ENCODE results near the gene KLK1.
"Not testable (repeated sequence)": the region's sequence is repeated elsewhere in the genome, so short reads cannot be mapped to it uniquely, and the experiment has no call there.

The KLK1 gene

DNA sequence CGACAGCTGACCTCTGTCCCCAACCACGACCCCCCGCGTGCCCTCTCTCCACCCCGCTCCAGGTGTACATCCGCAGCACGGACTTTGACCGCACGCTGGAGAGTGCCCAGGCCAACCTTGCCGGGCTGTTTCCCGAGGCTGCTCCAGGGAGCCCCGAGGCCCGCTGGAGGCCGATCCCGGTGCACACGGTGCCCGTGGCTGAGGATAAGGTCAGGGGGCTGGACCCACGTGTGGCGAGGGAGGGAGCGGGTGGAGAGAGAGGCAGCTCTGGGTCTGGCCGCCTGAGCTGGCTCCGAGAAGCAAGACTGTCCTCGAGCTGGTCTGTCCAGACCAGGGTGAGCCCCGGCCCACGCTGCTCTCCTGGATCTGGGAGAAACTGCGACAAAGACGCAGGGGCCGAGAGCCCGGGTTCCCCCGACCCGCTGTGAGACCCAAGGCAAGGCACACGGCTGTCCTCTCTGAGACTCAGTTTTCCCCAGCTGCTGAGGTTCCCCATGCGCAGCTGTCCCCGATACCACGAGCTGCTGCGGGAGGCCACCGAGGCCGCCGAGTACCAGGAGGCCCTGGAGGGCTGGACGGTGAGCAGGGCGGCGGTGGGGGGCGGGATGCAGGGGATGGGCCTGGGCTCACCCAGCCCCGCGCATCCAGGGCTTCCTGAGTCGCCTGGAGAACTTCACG lies 31.9 kb downstream of the KLK1 start:
- no peak for DNase-seq

DNA sequence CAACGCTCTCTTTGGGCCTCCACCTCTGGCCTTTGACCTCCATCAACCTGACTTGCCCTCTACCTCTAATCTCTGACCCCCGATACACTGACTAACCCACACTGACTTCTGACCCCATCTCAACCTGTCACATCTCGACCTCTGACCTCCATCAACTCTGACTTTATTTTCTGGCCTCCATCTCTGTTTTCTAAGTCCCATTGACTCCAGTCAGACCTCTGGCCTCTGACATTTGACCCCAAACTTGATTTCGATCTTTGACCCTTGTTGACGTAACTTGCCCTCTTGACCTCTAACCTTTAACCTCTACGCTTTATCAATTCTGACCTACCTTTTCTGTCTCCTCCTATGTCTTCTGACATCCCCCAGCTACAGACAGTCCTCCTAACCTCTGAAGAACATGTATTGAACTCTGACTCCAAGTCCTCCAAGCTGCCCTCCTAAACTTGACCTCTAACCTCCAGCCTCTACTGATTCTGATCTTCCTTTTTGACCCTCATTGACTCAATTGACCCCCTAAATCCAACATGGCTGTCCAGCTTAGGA lies 32.6 kb downstream of the KLK1 start:
- no peak for DNase-seq

DNA sequence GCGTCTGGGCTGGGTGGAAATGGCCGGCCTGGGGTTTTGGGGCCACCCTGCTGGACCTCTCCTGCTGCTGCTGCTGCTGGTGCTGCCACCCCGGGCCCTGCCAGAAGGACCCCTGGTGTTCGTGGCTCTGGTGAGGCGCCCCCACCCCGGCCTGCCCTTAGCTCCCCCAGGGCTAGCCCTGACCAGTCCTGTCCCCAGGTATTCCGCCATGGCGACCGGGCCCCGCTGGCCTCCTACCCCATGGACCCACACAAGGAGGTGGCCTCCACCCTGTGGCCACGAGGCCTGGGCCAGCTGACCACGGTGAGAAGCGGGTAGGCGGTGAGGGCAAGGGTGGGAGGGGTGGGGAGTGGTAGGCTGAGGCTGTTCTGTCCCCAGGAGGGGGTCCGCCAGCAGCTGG lies 33.2 kb downstream of the KLK1 start, which contains the start of gene ACP4:
Gene ACP4 (plus strand): TSS at position 20 of the 400 bp plus-strand sequence. CDS start 0 bp downstream, at position 20.
- DNase-seq, result no peak

DNA sequence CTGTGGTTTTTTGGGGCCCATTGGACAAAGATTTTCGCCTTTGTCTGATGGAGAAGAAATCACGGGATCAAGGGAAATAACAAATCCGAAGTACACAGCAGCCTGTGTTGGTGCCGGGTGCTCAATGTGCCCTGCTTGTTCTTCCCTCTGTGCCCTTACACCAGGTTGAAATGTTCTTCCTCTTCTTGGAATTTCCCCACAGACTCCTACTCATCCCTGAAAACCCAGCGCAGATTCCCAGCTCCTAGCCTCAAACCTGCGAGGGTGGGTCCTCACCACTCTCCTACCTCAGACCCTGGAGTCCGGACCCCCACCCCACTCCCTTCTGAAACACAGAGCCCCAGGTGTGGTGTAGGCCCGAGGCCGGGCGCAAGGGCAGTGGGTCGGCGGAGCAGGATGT lies 38.3 kb downstream of the KLK1 start:
- DNase-seq, result no peak

DNA sequence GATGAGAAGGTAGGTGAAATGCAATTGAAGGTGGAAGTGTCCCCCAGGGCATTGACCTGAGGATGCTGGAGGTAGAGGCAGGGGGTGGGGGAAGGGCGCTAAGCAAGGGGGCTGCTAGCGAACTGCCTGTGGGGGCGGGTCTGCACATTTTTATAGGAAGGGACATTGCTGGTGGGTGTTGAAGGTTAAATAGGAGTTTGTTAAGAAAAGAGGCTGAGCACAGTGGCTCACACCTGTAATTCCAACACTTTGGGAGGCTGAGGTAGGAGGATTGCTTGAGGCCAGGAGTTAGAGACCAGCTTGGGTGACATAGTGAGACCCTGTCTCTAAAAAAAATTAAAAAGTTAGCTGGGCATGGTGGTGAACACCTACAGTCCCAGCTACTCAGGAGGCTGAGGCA lies 38.9 kb downstream of the KLK1 start:
- no peak for DNase-seq

DNA sequence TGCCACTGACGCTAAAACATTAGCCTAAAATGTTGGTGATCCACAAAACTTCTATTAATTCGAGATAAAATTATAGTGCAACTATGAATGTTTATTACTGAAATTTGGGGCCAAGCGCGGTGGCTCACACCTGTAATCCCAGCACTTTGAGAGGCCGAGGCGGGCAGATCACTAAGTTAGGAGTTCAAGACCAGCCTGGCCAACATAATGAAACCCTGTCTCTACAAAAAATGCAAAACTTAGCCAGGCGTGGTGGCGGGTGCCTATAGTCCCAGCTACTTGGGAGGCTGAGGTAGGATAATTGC lies 39.8 kb downstream of the KLK1 start:
- DNase-seq, result not testable (repeated sequence)

DNA sequence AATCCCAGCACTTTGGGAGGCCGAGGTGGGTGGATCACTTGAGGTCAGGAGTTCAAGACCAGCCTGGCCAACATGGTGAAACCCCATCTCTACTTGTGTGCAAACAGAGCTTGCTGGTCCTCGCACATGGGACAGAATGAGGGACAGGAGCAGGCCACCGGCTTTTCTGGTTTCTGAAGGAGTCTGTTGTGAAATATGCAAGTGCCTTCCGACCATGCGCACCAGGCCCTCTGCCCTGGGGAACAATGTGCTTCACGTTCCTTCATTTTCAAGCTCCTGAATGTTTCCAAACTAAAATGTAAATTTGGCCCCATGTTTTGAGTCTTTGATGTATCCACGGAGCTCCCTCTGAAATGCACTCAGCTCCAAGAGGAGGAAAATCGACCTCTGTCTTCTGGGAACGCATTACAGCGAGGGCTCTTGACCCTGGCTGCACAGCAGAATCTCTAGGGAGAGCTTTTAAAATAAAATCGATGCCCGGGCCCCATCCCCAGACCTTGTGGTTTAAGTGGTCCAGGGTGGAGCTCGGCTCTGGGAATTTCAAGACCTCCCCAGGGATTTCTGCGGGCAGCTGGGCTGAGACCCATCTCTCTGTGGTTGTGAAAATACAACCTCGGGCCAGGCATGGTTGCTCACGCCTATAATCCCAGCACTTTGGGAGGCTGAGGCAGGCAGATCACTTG lies 42.7 kb downstream of the KLK1 start:
- DNase-seq, result no peak

DNA sequence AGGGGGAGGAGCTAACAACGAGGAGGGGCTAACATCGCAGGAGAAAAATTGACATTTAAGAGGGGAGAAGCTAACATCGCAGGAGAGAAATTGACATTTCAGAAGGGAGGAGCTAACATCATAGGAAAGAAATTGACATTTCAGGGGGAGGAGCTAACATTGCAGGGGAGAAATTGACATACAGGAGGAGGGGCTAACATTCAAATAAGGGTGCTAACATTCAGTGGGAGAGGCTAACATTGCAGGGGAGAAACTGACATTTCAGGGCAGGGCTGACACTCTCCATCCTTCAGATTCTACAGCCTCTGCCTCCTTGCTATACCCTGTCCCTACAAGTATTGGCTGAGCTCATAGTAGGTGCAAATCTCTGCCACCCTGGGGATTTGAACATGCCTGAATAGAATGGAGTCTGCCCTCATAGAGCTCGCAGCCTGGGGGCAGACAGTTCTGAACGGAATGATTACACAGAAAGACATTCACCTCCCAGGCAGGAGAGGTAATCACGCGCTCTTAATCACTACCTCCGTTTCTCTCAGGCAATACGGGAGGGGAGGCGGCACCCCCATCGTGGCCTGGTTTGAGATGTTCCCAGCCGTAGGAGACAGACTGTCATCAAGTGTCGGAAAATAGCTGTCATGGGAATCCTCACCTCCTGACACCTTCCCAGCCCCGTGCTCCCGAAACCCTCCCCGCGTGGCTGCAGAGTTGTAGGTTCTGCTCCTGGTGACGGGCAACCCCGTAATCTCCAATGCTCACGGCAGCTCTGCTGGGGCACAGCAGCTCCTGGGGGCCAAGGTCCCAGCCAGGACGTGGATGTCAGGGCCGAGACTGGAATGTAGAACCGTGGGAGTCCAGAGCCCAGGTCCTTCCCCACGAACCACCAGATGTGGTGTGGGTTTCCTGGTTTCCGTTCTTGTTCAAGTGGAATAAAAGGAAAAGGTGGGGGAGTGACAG lies 43.8 kb downstream of the KLK1 start:
- no peak for DNase-seq

DNA sequence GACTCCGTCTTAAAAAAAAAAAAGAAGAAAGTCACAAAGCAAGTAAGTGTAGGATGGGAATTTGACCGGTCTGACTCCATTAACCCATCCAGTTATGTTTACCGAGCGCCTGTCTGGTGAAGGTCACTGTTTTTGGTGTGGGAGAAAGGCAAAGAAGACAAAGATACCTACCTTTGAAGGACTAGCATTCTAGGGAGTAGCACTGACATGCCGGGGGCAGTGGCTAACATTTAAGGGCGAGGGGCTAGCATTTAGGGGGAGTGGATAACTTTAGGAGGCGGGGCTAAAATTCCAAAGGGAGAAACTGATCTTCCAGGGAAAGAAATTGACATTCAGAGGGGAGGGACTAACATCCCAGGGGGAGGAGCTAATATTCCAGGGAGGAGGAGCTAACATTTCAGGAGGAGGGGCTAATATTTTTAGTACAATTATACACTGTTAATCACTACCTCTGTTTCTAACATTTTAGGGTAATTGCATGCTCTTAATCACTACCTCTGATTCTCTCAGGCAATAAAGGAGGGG lies 44.6 kb downstream of the KLK1 start:
- no peak for DNase-seq

DNA sequence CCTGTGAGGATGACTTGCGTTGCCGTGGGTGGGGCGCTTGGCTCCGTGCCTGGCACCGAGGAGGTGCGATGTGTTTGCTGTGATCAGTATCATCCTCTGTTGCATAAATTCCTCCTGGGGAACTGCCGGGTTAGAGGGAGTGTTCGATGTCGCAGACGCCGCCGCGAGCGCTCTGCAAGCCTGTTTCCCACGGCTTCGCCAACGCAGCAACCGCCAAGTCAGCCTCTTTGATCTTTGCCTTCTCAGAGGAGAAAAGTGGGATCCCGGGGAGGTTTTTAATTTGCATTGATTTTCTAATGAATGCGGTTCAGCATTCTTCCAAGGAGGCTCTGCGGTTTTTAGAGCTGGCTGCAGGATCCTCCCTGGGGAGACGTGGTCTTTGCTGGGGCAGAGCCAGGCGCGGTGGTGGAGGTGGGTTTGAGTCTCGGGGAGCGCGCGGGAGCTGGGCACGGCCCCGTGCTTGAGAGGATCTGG lies 45.7 kb downstream of the KLK1 start:
- DNase-seq, result no peak

DNA sequence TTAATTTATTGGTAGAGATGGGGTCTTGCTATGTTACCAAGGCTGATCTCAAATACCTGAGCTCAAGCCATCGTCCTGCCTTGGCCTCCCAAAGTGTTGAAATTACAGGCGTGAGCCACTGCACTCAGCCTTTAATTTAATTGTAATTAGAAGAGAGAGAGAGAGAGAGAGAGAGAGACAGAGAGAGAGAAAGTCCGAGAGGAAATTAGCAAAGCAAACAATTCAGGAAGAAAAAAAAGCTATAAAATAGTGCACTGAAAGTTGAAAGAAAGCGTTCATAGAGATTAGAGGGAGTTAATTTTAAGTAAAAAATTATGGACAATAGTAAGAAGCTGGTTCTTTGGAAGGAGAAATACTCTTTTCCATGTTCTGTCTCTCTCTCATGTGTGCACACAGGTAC lies 46.3 kb downstream of the KLK1 start:
- no peak for DNase-seq

DNA sequence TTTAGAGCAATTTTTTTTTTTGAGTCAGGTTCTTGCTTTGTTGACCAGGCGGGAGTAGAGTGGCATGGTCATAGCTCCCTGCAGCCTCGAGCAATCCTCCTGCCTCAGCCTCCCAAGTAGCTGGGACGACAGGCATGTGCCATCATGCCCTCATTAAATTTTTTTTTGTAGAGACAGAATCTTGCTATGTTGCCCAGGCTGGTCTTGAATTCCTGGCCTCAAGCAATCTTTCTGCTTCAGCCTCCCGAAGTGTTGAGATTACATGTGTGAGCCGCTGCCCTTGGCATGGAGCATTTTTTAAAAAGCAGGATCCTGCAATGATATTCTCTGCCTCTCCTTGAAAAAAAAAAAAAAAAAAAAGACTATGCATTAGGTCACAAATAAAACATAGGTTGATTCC lies 47.5 kb downstream of the KLK1 start:
- no peak for DNase-seq

DNA sequence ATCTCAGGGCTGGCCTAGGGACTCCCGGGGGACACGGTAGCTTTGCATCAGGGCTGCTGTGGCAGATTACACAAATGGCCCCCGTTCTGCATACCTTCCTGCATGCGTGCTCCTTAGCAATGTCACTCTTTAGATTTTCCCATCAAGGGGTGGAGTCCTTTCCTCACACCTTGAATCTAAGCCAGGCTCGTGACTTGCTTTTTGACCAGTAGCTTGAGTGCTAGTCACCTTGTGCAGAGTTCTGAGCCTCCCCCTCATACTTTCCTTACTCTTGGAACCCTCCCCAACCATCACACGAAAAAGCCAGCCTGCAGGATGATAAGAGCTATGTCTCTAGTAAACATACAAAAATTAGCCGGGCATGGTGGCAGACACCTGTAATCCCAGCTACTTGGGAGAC lies 50.1 kb downstream of the KLK1 start:
- not testable (repeated sequence) for DNase-seq

DNA sequence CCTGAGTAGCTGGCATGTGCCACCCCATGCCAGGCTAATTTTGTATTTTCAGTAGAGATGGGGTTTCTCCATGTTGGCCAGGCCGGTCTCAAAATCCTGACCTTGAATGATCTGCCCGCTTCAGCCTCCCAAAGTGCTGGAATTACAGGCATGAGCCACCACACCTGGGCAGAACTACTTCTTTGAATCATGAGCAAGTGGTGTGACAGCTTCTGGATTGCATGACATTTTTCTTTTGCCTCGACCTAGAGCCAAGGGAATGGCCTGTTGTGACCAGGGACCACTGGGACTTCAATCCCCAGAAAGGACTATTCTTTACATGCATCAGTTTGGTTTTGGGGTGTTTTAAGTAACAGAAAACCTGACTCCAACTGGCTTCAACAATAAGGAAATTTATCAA lies 50.7 kb downstream of the KLK1 start:
- not testable (repeated sequence) for DNase-seq

DNA sequence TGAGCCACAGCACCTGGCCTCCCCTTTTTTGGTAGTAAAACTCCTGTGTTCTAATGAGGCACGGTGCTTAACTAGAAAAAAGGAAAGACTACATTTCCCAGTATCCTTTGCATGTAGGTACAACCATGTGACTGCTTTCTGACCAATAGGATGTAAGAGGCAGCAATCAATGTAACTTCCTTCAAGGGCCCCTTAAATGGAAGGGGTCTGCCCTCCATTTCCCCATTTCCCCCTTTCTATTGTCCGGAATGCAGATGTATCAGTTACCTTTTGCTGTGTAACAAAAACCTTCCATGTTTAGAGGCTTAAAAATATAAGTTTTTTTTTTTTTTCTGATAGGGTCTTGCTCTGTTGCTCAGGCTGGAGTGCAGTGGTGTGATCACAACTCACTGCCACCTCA lies 51.1 kb downstream of the KLK1 start:
- no peak for DNase-seq

DNA sequence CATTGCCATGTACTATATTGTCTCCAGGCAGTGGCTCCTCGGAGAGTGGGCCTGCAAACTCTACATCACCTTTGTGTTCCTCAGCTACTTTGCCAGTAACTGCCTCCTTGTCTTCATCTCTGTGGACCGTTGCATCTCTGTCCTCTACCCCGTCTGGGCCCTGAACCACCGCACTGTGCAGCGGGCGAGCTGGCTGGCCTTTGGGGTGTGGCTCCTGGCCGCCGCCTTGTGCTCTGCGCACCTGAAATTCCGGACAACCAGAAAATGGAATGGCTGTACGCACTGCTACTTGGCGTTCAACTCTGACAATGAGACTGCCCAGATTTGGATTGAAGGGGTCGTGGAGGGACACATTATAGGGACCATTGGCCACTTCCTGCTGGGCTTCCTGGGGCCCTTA lies 52.7 kb downstream of the KLK1 start:
- no peak for DNase-seq

DNA sequence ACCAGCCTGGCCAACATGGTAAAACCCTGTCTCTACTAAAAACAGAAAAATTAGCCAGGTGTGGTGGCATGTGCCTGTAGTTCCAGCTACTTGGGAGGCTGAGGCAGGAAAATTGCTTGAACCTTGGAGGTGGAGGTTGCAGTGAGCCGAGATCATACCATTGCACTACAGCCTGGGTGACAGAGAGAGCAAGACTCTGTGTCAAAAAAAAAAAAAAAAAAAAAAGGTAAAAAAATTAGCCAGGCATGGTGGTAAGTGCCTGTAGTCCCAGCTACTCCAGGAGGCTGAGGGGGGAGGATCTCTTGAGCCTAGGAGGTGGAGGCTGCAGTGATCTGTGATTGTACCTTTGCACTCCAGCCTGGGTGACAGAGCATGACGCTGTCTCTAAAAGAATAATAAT lies 53.4 kb downstream of the KLK1 start, which contains the start of gene GPR32:
Gene GPR32 (plus strand): TSS at position 301 of the 400 bp plus-strand sequence. CDS start 137 bp downstream, outside the sequence.
- DNase-seq, result not testable (repeated sequence)

All from activated CD4-positive, alpha-beta T cell treated with anti-CD3 and anti-CD28 coated beads, Interleukin-2, amount 50 U/mL, for 4 hours (primary cell).